Measurements from ENCODE around the gene NXPH3.

Gene NXPH3

GRCh38 chr17:49603720-49604119, 28.0 kb downstream of the NXPH3 start:
- Histone ChIP-seq H3K4me2 (ENCODE audit: insufficient read depth, low read length) (no peak overlapping the region), H3K9ac (ENCODE audit: low read depth, low read length) (no peak overlapping the region), H4K20me1 (ENCODE audit: insufficient read depth, low read length) (no peaks in the 10 kb centered on the region), H3K9me3 (ENCODE audit: insufficient read depth, low read length, severe bottlenecking) (no peaks in the 10 kb centered on the region), H3K4me3 (ENCODE audit: low read depth in 1 of 2, low read length in 2 of 2) (no peak overlapping the region), H2AFZ (ENCODE audit: low read depth, low read length) (no peak overlapping the region), H3K36me3 (ENCODE audit: insufficient read depth, low read length) (peaks cover 89% of the 10 kb centered on the region), H3K27me3 (ENCODE audit: insufficient read depth, low read length, poor library complexity) (no peaks in the 10 kb centered on the region), H3K27ac (ENCODE audit: low read length) (no peak overlapping the region), H3K4me1 (ENCODE audit: insufficient read depth, low read length) (no peaks in the 10 kb centered on the region), H3K79me2 (ENCODE audit: insufficient read depth, low read length) (no peaks in the 10 kb centered on the region)
- ATAC-seq (ENCODE audit: insufficient read depth, low read depth) (no peak), DNase-seq (no peak)
- TF ChIP-seq EZH2 (IDR thresholded peaks at IDR 0.05; ENCODE audit: borderline replicate concordance, low read depth, low read length, severe bottlenecking) = no peak
- no peak for TF ChIP-seq CTCF (IDR thresholded peaks at IDR 0.05; ENCODE audit: borderline replicate concordance, extremely low read depth, low read length, poor library complexity, severe bottlenecking)

- H3K4me3 ChIP-seq (ENCODE audit: low read depth in 1 of 2, low read length in 2 of 2) = no peak overlapping the region
- H3K4me1 ChIP-seq (ENCODE audit: insufficient read depth, low read length) = no peaks in the 10 kb centered on the region
- H3K9ac ChIP-seq (ENCODE audit: low read depth, low read length) = no peak overlapping the region
- no peak for DNase-seq
- no peak overlapping the region for H2AFZ ChIP-seq (ENCODE audit: low read depth, low read length)
- no peak overlapping the region for H3K27ac ChIP-seq (ENCODE audit: low read length)
- no peaks in the 10 kb centered on the region for H4K20me1 ChIP-seq (ENCODE audit: insufficient read depth, low read length)
- ATAC-seq (ENCODE audit: insufficient read depth, low read depth) = no peak
- TF ChIP-seq CTCF (IDR thresholded peaks at IDR 0.05; ENCODE audit: borderline replicate concordance, extremely low read depth, low read length, poor library complexity, severe bottlenecking) (no peak), EZH2 (IDR thresholded peaks at IDR 0.05; ENCODE audit: borderline replicate concordance, low read depth, low read length, severe bottlenecking) (no peak)
- no peaks in the 10 kb centered on the region for H3K79me2 ChIP-seq (ENCODE audit: insufficient read depth, low read length)
- no peaks in the 10 kb centered on the region for H3K27me3 ChIP-seq (ENCODE audit: insufficient read depth, low read length, poor library complexity)
- no peak overlapping the region for H3K4me2 ChIP-seq (ENCODE audit: insufficient read depth, low read length)
- H3K9me3 ChIP-seq (ENCODE audit: insufficient read depth, low read length, severe bottlenecking) = no peaks in the 10 kb centered on the region
- peaks cover 92% of the 10 kb centered on the region for H3K36me3 ChIP-seq (ENCODE audit: insufficient read depth, low read length)
Measured at GRCh38 chr17:49604314-49604869, 28.7 kb downstream of the NXPH3 start.

- Histone ChIP-seq H3K4me3 (ENCODE audit: low read depth in 1 of 2, low read length in 2 of 2) (no peak overlapping the region), H3K4me2 (ENCODE audit: insufficient read depth, low read length) (no peak overlapping the region), H4K20me1 (ENCODE audit: insufficient read depth, low read length) (no peaks in the 10 kb centered on the region), H2AFZ (ENCODE audit: low read depth, low read length) (no peak overlapping the region), H3K27me3 (ENCODE audit: insufficient read depth, low read length, poor library complexity) (no peaks in the 10 kb centered on the region), H3K9me3 (ENCODE audit: insufficient read depth, low read length, severe bottlenecking) (no peaks in the 10 kb centered on the region), H3K79me2 (ENCODE audit: insufficient read depth, low read length) (0 out of 2 replicates have a peak, but pooled peaks cover 2% of the 10 kb centered on the region), H3K9ac (ENCODE audit: low read depth, low read length) (no peak overlapping the region), H3K4me1 (ENCODE audit: insufficient read depth, low read length) (no peaks in the 10 kb centered on the region), H3K27ac (ENCODE audit: low read length) (no peak overlapping the region), H3K36me3 (ENCODE audit: insufficient read depth, low read length) (peaks cover 83% of the 10 kb centered on the region)
- ATAC-seq (ENCODE audit: insufficient read depth, low read depth) (no peak), DNase-seq (no peak)
- TF ChIP-seq EZH2 (IDR thresholded peaks at IDR 0.05; ENCODE audit: borderline replicate concordance, low read depth, low read length, severe bottlenecking) (no peak), CTCF (IDR thresholded peaks at IDR 0.05; ENCODE audit: borderline replicate concordance, extremely low read depth, low read length, poor library complexity, severe bottlenecking) (no peak)
Measured at GRCh38 chr17:49610883-49611584, 35.4 kb downstream of the NXPH3 start.

All from DND-41 (cell line).